Hepatic stellate cell (primary cell): ENCODE measurements around the gene AGPAT1.
"Not testable (repeated sequence)": the region's sequence is repeated elsewhere in the genome, so short reads cannot be mapped to it uniquely, and the experiment has no call there.

ENCODE experiments used
- DNase-seq: peaks from one replicate; pipeline ENCODE4 v3.0.0; 2011; ENCODE audit warnings: low spot score

The AGPAT1 gene

DNA sequence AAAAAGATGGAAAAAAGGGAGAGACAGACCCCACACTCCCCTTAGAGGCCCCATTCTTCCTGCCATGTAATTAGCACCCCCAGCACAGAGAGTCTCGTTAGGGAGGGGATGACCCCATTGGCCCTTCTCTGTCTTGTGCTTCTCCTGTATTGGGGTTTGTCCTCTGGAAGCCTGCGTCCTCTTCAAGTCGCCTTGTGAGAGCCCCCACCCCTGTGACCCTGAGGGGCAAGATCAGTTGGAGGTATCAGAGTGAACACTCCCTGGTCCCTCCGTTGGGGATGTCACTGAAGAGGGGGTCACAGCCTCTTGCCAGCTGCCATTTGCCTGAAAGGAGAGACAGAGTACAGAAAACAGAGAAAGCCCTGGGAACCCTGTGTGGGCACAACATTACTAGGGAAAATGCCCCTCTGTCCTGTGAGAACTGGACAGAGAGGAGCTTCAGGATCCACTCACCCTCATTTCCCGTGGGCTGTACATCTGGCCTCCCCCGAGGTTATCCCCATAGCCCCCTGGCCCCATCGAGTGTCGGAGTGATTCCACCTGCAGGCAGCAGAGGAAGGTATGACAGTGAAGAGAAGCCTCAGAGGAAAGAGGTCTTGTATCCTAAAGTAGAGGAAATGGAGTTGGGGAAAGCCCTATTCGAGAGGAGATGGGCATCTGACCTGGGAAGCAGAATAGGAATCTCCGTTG, 10.4 kb upstream of the AGPAT1 start:
- DNase-seq, result not testable (repeated sequence)

DNA sequence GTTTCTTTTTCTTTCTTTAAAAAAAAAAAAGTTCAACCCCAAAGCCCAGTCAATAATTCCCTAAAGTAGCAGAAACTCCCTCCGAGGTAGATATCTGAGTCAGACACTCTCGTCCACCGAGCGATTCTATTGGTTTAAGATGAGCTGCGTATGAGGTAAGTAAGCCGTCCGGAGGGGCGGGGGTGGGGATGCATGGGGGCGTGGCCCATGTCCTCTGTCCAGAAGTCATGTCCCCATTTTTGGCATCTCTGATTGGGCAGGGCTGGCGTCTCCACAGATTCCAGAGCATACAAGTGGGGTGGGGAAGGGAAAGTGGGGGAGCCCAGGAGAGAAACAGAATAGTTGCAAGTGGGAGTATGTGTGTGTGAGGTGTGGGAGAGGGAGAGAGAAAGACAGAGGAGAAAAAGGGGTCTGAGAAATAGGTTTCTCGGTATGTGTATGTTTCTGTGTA, 9.8 kb upstream of the AGPAT1 start:
- peak; percentile 80 for DNase-seq

DNA sequence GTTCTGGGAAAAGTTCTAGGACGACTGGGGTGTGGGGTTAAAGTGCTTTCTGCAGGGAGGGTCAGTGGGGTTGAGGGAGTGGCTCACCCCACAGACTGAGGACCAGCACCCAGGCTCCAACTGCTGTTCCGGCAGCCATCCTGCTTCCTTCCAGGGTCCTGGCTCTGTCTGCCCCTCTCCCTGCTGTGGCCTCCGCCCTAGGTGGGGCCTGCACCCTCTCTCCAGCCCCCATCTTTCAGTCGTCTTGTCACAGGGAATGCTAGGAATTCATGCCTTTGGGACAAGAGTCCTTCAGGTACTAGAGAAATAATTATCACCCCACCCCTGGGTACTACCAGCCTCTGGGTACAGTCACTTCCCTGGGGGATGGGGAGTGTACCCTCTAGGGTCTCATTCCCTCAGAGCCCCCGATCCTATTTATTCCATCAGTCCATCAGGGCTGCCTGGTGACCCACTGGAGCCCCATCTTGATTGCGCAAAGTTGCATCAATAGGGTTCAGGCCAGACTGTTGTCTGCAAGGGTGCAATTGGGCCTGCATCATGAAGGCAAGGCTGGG, 8.3 kb upstream of the AGPAT1 start, which contains the start of gene AGER:
Gene AGER, minus strand, starts transcription at position 170 of the 557 bp plus-strand sequence. Its CDS starts 31 bp downstream, at position 139.
- no peak for DNase-seq

DNA sequence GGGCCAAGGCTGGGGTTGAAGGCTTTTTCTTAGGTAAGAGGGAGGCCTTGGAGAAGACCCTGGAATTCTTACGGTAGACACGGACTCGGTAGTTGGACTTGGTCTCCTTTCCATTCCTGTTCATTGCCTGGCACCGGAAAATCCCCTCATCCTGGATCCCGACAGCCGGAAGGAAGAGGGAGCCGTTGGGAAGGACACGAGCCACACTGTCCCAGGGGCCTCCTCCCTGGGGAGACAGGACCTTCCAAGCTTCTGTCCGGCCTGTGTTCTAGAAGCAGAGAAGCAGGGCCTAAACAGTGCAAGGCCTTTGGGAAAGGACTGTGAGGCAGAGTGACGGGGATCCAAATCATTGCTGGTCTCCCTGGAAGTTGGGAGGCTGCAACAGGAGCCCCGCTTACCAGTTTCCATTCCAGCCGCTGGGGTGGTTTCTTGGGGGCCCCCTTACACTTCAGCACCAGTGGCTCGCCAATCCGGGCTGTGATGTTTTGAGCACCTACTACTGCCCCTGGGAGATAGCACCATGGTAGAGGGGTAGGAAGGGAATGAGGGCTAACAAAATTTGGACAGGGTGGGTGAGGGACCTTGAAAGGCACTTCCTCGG, 7.7 kb upstream of the AGPAT1 start:
- no peak for DNase-seq

DNA sequence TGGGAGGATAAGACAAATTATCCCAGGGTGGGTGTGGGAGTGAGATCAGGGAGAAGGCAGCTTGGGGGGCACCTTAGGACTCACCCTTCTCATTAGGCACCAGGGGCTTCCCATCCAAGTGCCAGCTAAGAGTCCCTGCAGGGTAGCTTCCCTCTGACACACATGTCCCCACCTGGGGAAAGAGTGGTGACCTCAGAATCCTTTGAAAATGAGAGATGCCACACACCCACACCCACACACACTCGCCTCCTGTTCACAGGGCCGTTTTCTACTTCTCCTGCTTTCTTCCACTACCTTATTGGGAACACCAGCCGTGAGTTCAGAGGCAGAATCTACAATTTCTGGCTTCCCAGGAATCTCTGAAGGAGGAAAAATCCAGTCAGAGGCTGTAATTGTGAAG, 7.1 kb upstream of the AGPAT1 start:
- DNase-seq, result no peak

GRCh38 chr6:32182555-32182981, 6.7 kb upstream of the AGPAT1 start:
- no peak for DNase-seq

- DNase-seq, result no peak
Measured at GRCh38 chr6:32181915-32182529, 6.1 kb upstream of the AGPAT1 start.

DNA sequence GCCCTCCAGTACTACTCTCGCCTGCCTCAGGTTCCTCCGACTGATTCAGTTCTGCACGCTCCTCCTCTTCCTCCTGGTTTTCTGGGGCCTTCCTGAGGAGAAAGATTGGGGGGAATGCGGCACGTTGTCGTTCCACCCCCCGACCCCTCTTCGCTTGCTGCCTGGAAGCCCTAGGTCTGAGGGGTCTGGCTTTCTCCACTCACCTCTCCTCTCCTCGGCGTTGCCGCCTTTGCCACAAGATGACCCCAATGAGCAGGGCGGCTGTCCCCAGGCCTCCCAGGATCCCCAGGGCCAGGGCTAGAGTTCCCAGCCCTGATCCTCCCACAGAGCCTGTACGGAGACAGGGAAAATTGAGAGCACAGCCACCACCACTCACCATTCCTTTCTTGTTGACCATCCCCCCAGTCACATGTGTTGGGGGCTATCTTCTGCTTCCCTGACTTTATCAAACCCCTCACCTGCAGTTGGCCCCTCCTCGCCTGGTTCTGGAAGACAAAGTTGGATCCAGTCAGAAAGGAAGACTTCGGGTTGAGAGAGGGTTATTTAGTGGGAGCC, 5.3 kb upstream of the AGPAT1 start:
- no peak for DNase-seq

- no peak for DNase-seq
Measured at GRCh38 chr6:32179766-32180405, 4.0 kb upstream of the AGPAT1 start.

DNA sequence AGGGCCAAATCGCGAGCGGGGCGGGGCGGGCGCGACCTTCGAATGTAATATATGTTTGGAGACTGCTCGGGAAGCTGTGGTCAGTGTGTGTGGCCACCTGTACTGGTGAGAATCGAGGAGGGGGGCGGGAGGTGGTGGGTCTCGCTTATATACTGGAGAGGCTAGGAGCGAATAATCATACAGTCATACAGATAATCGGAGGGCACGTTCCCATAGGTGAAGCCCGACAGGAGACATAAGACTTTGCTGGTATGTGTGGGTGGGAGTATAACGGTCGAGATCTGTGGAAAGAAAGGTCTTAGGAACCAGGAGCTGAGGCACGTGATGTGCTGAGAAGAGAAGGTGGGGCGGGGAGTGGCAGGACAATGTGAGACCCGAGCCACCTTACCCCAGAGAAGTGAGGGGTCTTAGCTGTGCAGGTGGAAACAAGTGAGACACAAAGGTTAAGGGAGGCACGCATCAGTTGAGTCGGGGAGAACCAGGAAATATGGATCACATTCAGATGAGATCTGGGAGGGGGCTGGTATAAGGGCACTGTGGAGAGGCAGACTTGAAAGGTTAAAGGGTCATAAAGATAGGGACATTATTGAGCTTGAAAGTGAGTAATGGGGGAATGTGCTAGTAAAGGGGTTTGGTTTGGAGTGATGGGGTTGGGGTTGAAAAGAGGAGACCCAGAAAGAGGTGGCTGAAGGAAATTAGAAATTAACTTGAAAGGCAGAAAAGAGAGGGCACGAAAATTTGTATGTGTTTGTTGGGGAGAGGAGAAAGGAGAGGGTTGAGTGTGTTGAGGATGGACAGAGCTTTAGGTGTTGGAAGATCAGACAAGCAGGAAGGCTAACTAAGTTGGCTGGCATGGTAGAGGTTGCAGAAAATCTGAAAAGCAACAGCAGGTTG, 2.9 kb upstream of the AGPAT1 start:
- DNase-seq, result no peak

- DNase-seq, result peak; percentile 98
Measured at GRCh38 chr6:32177788-32178546, 2.1 kb upstream of the AGPAT1 start, which contains the start of gene RNF5. Gene RNF5 (plus strand): TSS chr6:32178405. CDS start chr6:32178512, 107 bp downstream.

DNA sequence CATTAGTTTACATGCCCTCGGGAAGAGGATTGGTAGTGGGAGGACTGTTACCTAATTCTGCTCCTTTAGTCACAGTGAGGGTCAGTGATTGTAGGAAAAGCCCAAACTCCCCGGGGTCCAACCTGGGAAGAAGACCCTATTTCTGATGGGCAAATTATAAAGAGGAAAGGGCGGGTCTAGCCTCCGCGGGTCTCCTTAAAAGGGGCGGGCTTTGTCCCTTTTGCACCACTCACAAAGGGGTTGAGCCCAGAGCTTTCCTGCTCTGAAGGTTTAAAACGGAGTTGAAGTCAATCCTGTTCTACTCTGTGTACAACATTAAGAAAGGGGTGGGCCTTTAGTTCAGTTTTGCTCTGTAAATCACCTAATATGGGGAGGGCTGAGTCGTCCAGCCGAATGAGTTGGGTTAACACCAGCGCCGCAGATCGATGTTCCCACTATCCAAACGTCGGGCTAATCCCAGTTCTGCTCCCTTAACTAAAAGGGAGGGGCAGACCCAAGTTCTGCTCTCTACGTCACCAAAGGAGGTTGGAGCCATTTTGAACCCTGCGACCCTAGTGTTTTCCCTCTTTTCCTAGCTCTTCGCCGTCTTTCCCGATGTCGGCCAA, 1.4 kb upstream of the AGPAT1 start:
- DNase-seq, result no peak

GRCh38 chr6:32176476-32177182, 745 bp upstream of the AGPAT1 start:
- DNase-seq, result no peak

GRCh38 chr6:32175322-32175710, 568 bp downstream of the AGPAT1 start:
- no peak for DNase-seq

DNA sequence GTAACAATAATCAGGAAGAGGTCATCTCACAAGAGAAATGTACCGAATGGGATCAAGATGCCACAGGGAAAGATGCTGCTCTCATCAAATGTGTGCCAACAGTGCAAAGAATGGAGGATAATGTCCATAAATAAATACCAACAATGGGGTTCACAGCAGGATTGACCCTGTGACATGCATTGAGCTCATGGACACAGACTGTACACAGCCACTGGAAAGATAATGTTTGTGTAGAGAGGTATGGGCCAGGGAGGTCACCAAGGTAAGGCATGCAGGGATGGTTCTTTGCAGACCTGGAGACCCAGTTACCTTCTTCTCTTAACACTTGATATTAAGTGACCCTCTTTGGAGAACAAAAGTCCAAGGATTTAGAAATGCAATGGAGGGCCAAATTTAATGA, 1.5 kb downstream of the AGPAT1 start:
- no peak for DNase-seq

- DNase-seq, result no peak
Measured at GRCh38 chr6:32173051-32173727, 2.7 kb downstream of the AGPAT1 start.

GRCh38 chr6:32171234-32171633, 4.7 kb downstream of the AGPAT1 start:
- DNase-seq, result no peak

- no peak for DNase-seq
Measured at GRCh38 chr6:32170294-32170693, 5.6 kb downstream of the AGPAT1 start.
